Smooth muscle cell (in vitro differentiated cells): Measurements from ENCODE around the gene CNTFR. TPM values are rescaled to one million over a fixed set of nuclear protein-coding genes. Genes with fewer than 3 reads are reported as not detected.

Source experiments
- DNase-seq: peaks from one replicate; lab custom pipeline; 2025; ENCODE audit not compliant: unreplicated experiment; lab: John Stamatoyannopoulos, UW
- H2AFZ ChIP-seq: fragments of 200-600 bp; sonication (generic); 2 replicates; pipeline ENCODE4 v1.6.0; 2016; ENCODE audit warnings: antibody characterized with exemption, low read depth, mild to moderate bottlenecking
- H3F3A ChIP-seq: fragments of 200-600 bp; sonication (generic); 2 replicates; pipeline ENCODE4 v1.6.0; 2017; ENCODE audit warnings: antibody characterized with exemption, low read depth
- H3K27ac ChIP-seq: fragments of 200-600 bp; sonication (generic); 2 replicates; pipeline ENCODE4 v1.5.1; 2016; ENCODE audit warnings: low read depth, mild to moderate bottlenecking
- H3K27me3 ChIP-seq: fragments of 200-600 bp; sonication (generic); 2 replicates; pipeline ENCODE4 v1.6.1; 2016; ENCODE audit warnings: low read depth, mild to moderate bottlenecking
- H3K36me3 ChIP-seq: fragments of 200-600 bp; sonication (generic); 2 replicates; pipeline ENCODE4 v1.5.1; 2016; ENCODE audit warnings: low read depth
- H3K4me1 ChIP-seq: fragments of 200-600 bp; sonication (generic); 2 replicates; pipeline ENCODE4 v1.5.1; 2016; ENCODE audit warnings: low read depth
- H3K4me2 ChIP-seq: fragments of 200-600 bp; sonication (generic); 2 replicates; pipeline ENCODE4 v1.6.0; 2016; ENCODE audit warnings: mild to moderate bottlenecking
- H3K4me3 ChIP-seq: fragments of 200-600 bp; sonication (generic); 2 replicates; pipeline ENCODE4 v1.5.1; 2016; ENCODE audit warnings: mild to moderate bottlenecking
- H3K79me2 ChIP-seq: fragments of 200-600 bp; sonication (generic); 2 replicates; pipeline ENCODE4 v1.6.0; 2016; ENCODE audit warnings: low read depth, mild to moderate bottlenecking
- H3K9ac ChIP-seq: fragments of 200-600 bp; sonication (generic); 2 replicates; pipeline ENCODE4 v1.6.0; 2016; ENCODE audit warnings: low read depth
- H3K9me3 ChIP-seq: fragments of 200-600 bp; sonication (generic); replicated peaks from 2 replicates; pipeline ENCODE4 v1.5.1; 2016; ENCODE audit warnings: low read depth
- H4K20me1 ChIP-seq: fragments of 200-600 bp; sonication (generic); 2 replicates; pipeline ENCODE4 v1.6.0; 2016; ENCODE audit warnings: low read depth
- WGBS: methylation state at CpG from one replicate; pipeline ENCODE4 v1.1.7; 2016; ENCODE audit warnings: low lambda C conversion rate; 5-methylcytosine and 5-hydroxymethylcytosine counted together
- polyA plus RNA-seq: library from polyadenylated mRNA; unstranded; fragments of >200 nt; fragmentation: Nextera tagmentation; extraction: Ambion mirVana; gene quantifications from 2 replicates; pipeline ENCODE4 v1.2.1, GENCODE V29; 2016
- total RNA-seq: library from RNA; depleted of rRNA; stranded (reverse); fragments of >200 nt; gene quantifications from 2 replicates; pipeline ENCODE4 v1.2.3, GENCODE V29; 2014
- TF ChIP-seq, protein P1 (sequence below): fragments of 200-600 bp; sonication (generic); IDR thresholded peaks from 2 replicates; pipeline ENCODE4 v1.5.1; 2017; ENCODE audit warnings: borderline replicate concordance, mild to moderate bottlenecking, antibody characterized with exemption; ENCODE audit not compliant: insufficient read depth, poor library complexity, severe bottlenecking

The CNTFR gene
- total and polyA plus RNA-seq, 2 experiments from 2014 or later, result 4.3 to 16.4 TPM

DNA sequence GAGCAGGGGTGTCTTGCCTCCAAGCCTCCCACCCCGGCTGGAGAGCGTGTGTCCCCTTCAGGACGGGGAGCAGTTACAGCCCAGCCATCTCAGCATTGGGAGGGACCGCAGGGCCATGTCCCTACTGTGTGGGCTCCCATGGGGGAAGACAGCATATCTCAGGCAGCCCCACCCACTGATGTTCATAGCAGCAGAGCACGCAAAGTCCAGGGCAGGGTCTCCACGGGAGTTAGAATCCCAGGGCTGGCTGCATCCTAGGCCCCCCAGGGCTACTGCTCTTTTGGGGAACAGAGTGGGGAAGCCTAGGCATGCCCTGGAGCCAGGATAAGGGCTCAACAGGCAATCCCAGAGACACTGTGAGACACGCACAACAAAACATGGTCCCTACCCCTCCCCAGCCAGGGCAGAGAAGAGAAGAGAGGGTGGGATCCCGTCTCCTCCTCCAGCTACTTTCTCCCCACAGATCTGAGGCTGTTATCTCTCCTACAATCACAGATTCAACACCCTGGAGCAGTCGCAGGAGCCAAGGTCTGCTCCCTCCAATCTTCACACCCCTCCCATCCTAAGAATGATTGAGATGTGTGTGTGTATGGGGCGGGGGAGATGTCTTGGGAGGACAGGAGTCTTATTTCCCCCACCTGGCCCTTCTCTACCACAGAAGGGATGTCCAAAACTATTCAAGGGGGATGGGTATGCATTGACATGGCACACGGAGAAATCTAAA, 3.4 kb downstream of the CNTFR start:
- H3K27me3 ChIP-seq, result peaks cover 11% of the 10 kb centered on the region
- H3F3A ChIP-seq, result peaks cover 7% of the 10 kb centered on the region
- H3K9me3 ChIP-seq, result no peaks in the 10 kb centered on the region
- no peak overlapping the region for H3K27ac ChIP-seq
- 37% methylated on average over 11 of the region's 11 CpGs for WGBS
- H4K20me1 ChIP-seq, result no peaks in the 10 kb centered on the region
- H2AFZ ChIP-seq, result no peak overlapping the region
- DNase-seq, result no peak
- no peaks in the 10 kb centered on the region for H3K36me3 ChIP-seq
- TF ChIP-seq, protein P1, sequence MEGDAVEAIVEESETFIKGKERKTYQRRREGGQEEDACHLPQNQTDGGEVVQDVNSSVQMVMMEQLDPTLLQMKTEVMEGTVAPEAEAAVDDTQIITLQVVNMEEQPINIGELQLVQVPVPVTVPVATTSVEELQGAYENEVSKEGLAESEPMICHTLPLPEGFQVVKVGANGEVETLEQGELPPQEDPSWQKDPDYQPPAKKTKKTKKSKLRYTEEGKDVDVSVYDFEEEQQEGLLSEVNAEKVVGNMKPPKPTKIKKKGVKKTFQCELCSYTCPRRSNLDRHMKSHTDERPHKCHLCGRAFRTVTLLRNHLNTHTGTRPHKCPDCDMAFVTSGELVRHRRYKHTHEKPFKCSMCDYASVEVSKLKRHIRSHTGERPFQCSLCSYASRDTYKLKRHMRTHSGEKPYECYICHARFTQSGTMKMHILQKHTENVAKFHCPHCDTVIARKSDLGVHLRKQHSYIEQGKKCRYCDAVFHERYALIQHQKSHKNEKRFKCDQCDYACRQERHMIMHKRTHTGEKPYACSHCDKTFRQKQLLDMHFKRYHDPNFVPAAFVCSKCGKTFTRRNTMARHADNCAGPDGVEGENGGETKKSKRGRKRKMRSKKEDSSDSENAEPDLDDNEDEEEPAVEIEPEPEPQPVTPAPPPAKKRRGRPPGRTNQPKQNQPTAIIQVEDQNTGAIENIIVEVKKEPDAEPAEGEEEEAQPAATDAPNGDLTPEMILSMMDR, result no peak
- no peak overlapping the region for H3K9ac ChIP-seq
- no peak overlapping the region for H3K4me2 ChIP-seq
- H3K4me3 ChIP-seq, result no peak overlapping the region
- H3K4me1 ChIP-seq, result peaks cover 14% of the 10 kb centered on the region
- H3K79me2 ChIP-seq, result peaks cover 69% of the 10 kb centered on the region

DNA sequence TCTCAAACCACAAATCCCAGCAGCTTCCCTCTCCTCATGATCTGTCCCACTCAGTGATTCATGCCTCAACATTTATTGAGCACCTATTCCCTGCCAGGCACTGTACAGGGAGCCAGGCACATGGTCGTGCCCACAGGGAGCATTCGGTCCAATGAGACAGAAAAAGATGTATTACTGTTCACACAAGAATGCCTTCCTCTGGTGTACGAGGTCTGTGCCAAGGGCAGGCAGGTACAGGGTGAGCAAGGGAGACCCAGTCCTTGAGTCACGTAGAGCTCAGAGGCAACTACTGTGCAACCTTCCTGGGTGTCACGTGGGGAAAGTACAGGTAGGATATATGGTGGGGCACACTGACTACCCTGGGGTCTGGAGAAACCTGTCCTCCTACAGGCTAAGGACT, 4.6 kb downstream of the CNTFR start:
- no peak overlapping the region for H3K4me2 ChIP-seq
- peaks cover 8% of the 10 kb centered on the region for H3K27me3 ChIP-seq
- 90% methylated on average over 5 of the region's 5 CpGs for WGBS
- no peak for DNase-seq
- H2AFZ ChIP-seq, result no peak overlapping the region
- peaks cover 14% of the 10 kb centered on the region for H3K4me1 ChIP-seq
- no peak overlapping the region for H3K4me3 ChIP-seq
- no peaks in the 10 kb centered on the region for H3K9me3 ChIP-seq
- H3F3A ChIP-seq, result peaks cover 7% of the 10 kb centered on the region
- H3K79me2 ChIP-seq, result peaks cover 71% of the 10 kb centered on the region
- H3K36me3 ChIP-seq, result no peaks in the 10 kb centered on the region
- TF ChIP-seq, protein P1, result no peak
- no peak overlapping the region for H3K27ac ChIP-seq
- no peak overlapping the region for H3K9ac ChIP-seq
- H4K20me1 ChIP-seq, result no peaks in the 10 kb centered on the region

DNA sequence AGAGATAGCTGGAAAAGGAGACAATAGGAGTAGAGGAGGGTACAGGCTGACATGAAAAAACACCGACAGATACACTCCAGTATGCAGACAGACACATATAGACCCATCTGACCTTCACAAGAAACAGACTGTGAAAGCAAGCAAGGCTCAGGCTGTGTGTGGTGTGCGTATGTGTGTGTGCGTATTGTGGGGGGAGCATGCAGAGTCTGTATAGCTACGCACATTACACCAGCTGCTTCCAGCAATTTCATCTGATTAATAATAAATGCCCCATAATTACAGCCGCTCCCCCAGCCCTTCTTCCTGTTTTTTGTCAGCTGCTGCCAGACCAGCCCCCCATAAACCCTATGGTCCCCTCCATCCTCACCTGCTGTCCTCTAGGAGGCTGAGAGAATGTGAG, 6.7 kb downstream of the CNTFR start:
- H3K27ac ChIP-seq, result no peak overlapping the region
- TF ChIP-seq, protein P1, result no peak
- H3K4me2 ChIP-seq, result no peak overlapping the region
- no peaks in the 10 kb centered on the region for H3K36me3 ChIP-seq
- H3K27me3 ChIP-seq, result peaks cover 9% of the 10 kb centered on the region
- H3K4me1 ChIP-seq, result peaks cover 29% of the 10 kb centered on the region
- H3K9ac ChIP-seq, result no peak overlapping the region
- H2AFZ ChIP-seq, result no peak overlapping the region
- H3F3A ChIP-seq, result peaks cover 7% of the 10 kb centered on the region
- DNase-seq, result no peak
- H3K9me3 ChIP-seq, result no peaks in the 10 kb centered on the region
- H3K79me2 ChIP-seq, result peaks cover 65% of the 10 kb centered on the region
- H4K20me1 ChIP-seq, result no peaks in the 10 kb centered on the region
- 87% methylated on average over 5 of the region's 5 CpGs for WGBS
- H3K4me3 ChIP-seq, result no peak overlapping the region

DNA sequence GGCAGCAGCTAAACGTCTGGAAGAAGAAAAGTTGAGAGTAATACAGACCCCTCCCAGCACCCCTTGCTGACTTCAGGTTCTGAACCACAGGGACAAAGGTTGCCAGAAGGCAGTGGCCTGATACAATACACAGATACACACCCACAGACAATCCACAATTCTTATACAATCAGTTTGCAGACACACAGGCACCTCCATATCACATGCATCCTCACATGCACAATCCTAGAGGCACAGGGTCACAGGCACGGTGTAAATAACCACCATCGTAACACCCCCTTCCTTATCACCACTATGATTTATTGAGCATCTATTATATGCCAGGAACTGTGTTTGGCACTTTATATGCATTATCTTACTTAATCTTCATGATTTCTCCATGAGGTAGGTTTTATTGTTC, 8.2 kb downstream of the CNTFR start:
- Histone ChIP-seq H3K4me1 (peaks cover 40% of the 10 kb centered on the region), H3K4me2 (no peak overlapping the region), H3K9me3 (no peaks in the 10 kb centered on the region), H3K27me3 (peaks cover 9% of the 10 kb centered on the region), H3K9ac (no peak overlapping the region), H3K27ac (no peak overlapping the region), H3K79me2 (peaks cover 50% of the 10 kb centered on the region), H2AFZ (no peak overlapping the region), H3F3A (no peaks in the 10 kb centered on the region), H3K4me3 (no peak overlapping the region), H3K36me3 (no peaks in the 10 kb centered on the region), H4K20me1 (peaks cover 3% of the 10 kb centered on the region)
- 76% methylated on average over 3 of the region's 3 CpGs for WGBS
- TF ChIP-seq, protein P1, result no peak
- no peak for DNase-seq
